Activated CD8-positive, alpha-beta T cell treated with anti-CD3 and anti-CD28 coated beads for 36 hours (primary cell): ENCODE data around the gene MAEA. TPM values are rescaled to one million over a fixed set of nuclear protein-coding genes. Genes with fewer than 3 reads are reported as not detected.
"Not testable (repeated sequence)": the region's sequence is repeated elsewhere in the genome, so short reads cannot be mapped to it uniquely, and the experiment has no call there.

Source experiments
- ATAC-seq: fragments of 200-7000 bp; cut with Tn5 transposase; one replicate; pipeline ENCODE4 v1.10.0; 2021; ENCODE audit warnings: mild to moderate bottlenecking, moderate library complexity
- CTCF ChIA-PET: fragments of 350-600 bp; sonication (Branson Sonifier 250); formaldehyde crosslinking; loops from one replicate; lab custom pipeline; 2021; ENCODE audit warnings: antibody characterized with exemption; lab: Charles Lee
- POLR2A ChIA-PET: fragments of 350-600 bp; sonication (Branson Sonifier 250); formaldehyde crosslinking; loops from one replicate; lab custom pipeline; 2021; ENCODE audit warnings: antibody characterized with exemption; lab: Charles Lee
- DNase-seq: peaks from one replicate; pipeline ENCODE4 v3.0.0-alpha.2; 2020
- H3K27ac Mint-ChIP-seq: one replicate; pipeline ENCODE4 v1.8.0; 2021; ENCODE audit warnings: mild to moderate bottlenecking, mixed read lengths
- H3K27me3 Mint-ChIP-seq: one replicate; pipeline ENCODE4 v1.8.0; 2021; ENCODE audit warnings: mixed read lengths
- H3K36me3 Mint-ChIP-seq: one replicate; pipeline ENCODE4 v1.8.0; 2021; ENCODE audit warnings: low read depth, mixed read lengths
- H3K4me1 Mint-ChIP-seq: one replicate; pipeline ENCODE4 v1.8.0; 2021; ENCODE audit warnings: low read depth, mixed read lengths
- H3K4me3 Mint-ChIP-seq: one replicate; pipeline ENCODE4 v1.8.0; 2021; ENCODE audit warnings: mild to moderate bottlenecking, moderate library complexity, mixed read lengths
- H3K9me3 Mint-ChIP-seq: one replicate; pipeline ENCODE4 v1.8.0; 2021; ENCODE audit warnings: mixed read lengths
- CTCF ChIP-seq: fragments of 200-600 bp; IDR thresholded peaks from one replicate; pipeline ENCODE4 v1.8.0; 2022; ENCODE audit warnings: antibody characterized with exemption, mild to moderate bottlenecking
- intact Hi-C: fragments of 100-400 bp; cut with micrococcal nuclease; formaldehyde crosslinking; loops from one replicate; pipeline ENCODE4 v1.10.0; 2022
- total RNA-seq, 2 experiments: library from RNA; stranded (reverse); gene quantifications; one replicate each; pipeline ENCODE4 v1.2.3, GENCODE V29; 2021

Gene MAEA
- total RNA-seq, 2 experiments from 2014 or later, result 32.3 to 37.0 TPM

GRCh38 chr4:1371176-1372165 lies 81.8 kb downstream of the MAEA start:
- no peaks in the 10 kb centered on the region for H3K4me1 Mint-ChIP-seq
- H3K36me3 Mint-ChIP-seq, result peaks cover 11% of the 10 kb centered on the region
- TF ChIP-seq CTCF, result no peak
- DNase-seq (no peak), ATAC-seq (no peak)
- H3K27me3 Mint-ChIP-seq, result no peaks in the 10 kb centered on the region
- no peak overlapping the region for H3K4me3 Mint-ChIP-seq
- intact Hi-C loops, result no loop called here
- ChIA-PET CTCF (interaction anchor here (0.7 kb wide), 1 partner anchor 15 kb away, joined by 3 read pairs; no protein-coding TSS in a partner anchor), POLR2A (no interaction called here)
- H3K9me3 Mint-ChIP-seq, result no peaks in the 10 kb centered on the region
- no peak overlapping the region for H3K27ac Mint-ChIP-seq

- H3K36me3 Mint-ChIP-seq, result peaks cover 11% of the 10 kb centered on the region
- H3K27ac Mint-ChIP-seq, CTCF ChIA-PET, intact Hi-C loops, H3K4me1 Mint-ChIP-seq, H3K9me3 Mint-ChIP-seq, H3K4me3 Mint-ChIP-seq, ATAC-seq, DNase-seq, H3K27me3 Mint-ChIP-seq, POLR2A ChIA-PET: not testable (repeated sequence)
These were observed 82.9 kb downstream of the MAEA start for GRCh38 chr4:1372576-1372975.

- ATAC-seq (no peak), DNase-seq (no peak)
- CTCF ChIA-PET, result no interaction called here
- Mint-ChIP-seq H3K36me3 (peaks cover 11% of the 10 kb centered on the region), H3K27me3 (no peaks in the 10 kb centered on the region), H3K9me3 (no peaks in the 10 kb centered on the region), H3K27ac (no peak overlapping the region), H3K4me1 (no peaks in the 10 kb centered on the region), H3K4me3 (no peak overlapping the region)
- intact Hi-C loops, result no loop called here
- POLR2A ChIA-PET, result no interaction called here
- no peak for TF ChIP-seq CTCF
These were observed 84.4 kb downstream of the MAEA start for GRCh38 chr4:1373892-1374705.

- ATAC-seq (no peak), DNase-seq (no peak)
- peaks cover 11% of the 10 kb centered on the region for H3K36me3 Mint-ChIP-seq
- CTCF ChIA-PET, result no interaction called here
- H3K4me3 Mint-ChIP-seq, result no peak overlapping the region
- H3K9me3 Mint-ChIP-seq, result no peaks in the 10 kb centered on the region
- TF ChIP-seq CTCF, result no peak
- H3K27me3 Mint-ChIP-seq, result no peaks in the 10 kb centered on the region
- intact Hi-C loops, result no loop called here
- no peaks in the 10 kb centered on the region for H3K4me1 Mint-ChIP-seq
- POLR2A ChIA-PET, result no interaction called here
- no peak overlapping the region for H3K27ac Mint-ChIP-seq
These were observed 85.0 kb downstream of the MAEA start for GRCh38 chr4:1374706-1375045.

GRCh38 chr4:1375051-1375721 lies 85.5 kb downstream of the MAEA start:
- intact Hi-C loops, result no loop called here
- Mint-ChIP-seq H3K27ac (no peak overlapping the region), H3K4me3 (no peak overlapping the region), H3K9me3 (no peaks in the 10 kb centered on the region), H3K4me1 (no peaks in the 10 kb centered on the region), H3K27me3 (no peaks in the 10 kb centered on the region), H3K36me3 (peaks cover 11% of the 10 kb centered on the region)
- TF ChIP-seq CTCF, result no peak
- DNase-seq (no peak), ATAC-seq (no peak)
- CTCF ChIA-PET, result no interaction called here
- POLR2A ChIA-PET, result no interaction called here
